ENCODE results near the gene DCAF10. TPM values are rescaled to one million over a fixed set of nuclear protein-coding genes. Genes with fewer than 3 reads are reported as not detected.

Gene DCAF10
- total and polyA plus RNA-seq, 2 of the 13 experiments (the other 11 are each of a cell fraction or from before 2014, with no cell fraction given) = 9.2 to 20.3 TPM

GRCh38 chr9:37796232-37796631, 4.4 kb upstream of the DCAF10 start:
- H3K27ac ChIP-seq (ENCODE audit: extremely low read length, insufficient read depth, low read length) = no peak overlapping the region
- ChIA-PET POLR2A (interaction anchor here (1.0 kb wide), 1 partner anchor 11 kb away, joined by 3 read pairs; the partner anchor contains the start of gene EXOSC3), CTCF (ENCODE audit: low intra/inter-chr PET ratio, low total read pairs) (no interaction called here)
- no peak for ATAC-seq
- in situ Hi-C loops (cut with HindIII; ENCODE audit: extremely low pct_ligation_motif_present, low pct_unique_long_range_greater_than_20kb) (loop anchor here (10.0 kb wide), 1 partner anchor 311 kb away; the partner anchor contains the start of gene POLR1E), intact Hi-C loops (cut with micrococcal nuclease; ENCODE audit: unreplicated experiment) (no loop called here)
- no peak overlapping the region for H3K4me2 ChIP-seq (ENCODE audit: low read depth, low read length)
- no TSS peak for BruUV-seq (replicated peaks)
- no peak for FAIRE-seq
- H2AFZ ChIP-seq (ENCODE audit: low read length) = no peak overlapping the region
- no peak for DNase-seq (ENCODE audit: low spot score)
- TF ChIP-seq, protein P1, sequence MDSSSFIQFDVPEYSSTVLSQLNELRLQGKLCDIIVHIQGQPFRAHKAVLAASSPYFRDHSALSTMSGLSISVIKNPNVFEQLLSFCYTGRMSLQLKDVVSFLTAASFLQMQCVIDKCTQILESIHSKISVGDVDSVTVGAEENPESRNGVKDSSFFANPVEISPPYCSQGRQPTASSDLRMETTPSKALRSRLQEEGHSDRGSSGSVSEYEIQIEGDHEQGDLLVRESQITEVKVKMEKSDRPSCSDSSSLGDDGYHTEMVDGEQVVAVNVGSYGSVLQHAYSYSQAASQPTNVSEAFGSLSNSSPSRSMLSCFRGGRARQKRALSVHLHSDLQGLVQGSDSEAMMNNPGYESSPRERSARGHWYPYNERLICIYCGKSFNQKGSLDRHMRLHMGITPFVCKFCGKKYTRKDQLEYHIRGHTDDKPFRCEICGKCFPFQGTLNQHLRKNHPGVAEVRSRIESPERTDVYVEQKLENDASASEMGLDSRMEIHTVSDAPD (CRISPR knock-in tag; IDR thresholded peaks at IDR 0.05) = no peak
- no peak for TF ChIP-seq ZBTB26 (CRISPR knock-in tag; IDR thresholded peaks at IDR 0.05; ENCODE audit: borderline replicate concordance)
- TF ChIP-seq ZNF652 (CRISPR knock-in tag; IDR thresholded peaks at IDR 0.05; ENCODE audit: borderline replicate concordance, low read depth) = no peak
- no peak for TF ChIP-seq RORA (CRISPR knock-in tag; IDR thresholded peaks at IDR 0.05)
- TF ChIP-seq TOPORS (CRISPR knock-in tag; IDR thresholded peaks at IDR 0.05) = no peak
- TF ChIP-seq, protein P2, sequence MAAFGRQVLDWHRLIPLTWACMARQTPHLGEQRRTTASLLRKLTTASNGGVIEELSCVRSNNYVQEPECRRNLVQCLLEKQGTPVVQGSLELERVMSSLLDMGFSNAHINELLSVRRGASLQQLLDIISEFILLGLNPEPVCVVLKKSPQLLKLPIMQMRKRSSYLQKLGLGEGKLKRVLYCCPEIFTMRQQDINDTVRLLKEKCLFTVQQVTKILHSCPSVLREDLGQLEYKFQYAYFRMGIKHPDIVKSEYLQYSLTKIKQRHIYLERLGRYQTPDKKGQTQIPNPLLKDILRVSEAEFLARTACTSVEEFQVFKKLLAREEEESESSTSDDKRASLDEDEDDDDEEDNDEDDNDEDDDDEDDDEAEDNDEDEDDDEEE (CRISPR knock-in tag; IDR thresholded peaks at IDR 0.05) = no peak
- H3K4me1 ChIP-seq (ENCODE audit: insufficient read depth, low read length) = peaks cover 18% of the 10 kb centered on the region
- no peaks in the 10 kb centered on the region for H3K27me3 ChIP-seq (ENCODE audit: control insufficient read depth in 1 of 2, insufficient read depth in 2 of 2, low read length in 2 of 2)
- no peak overlapping the region for H3K9ac ChIP-seq (ENCODE audit: insufficient read depth, low read depth, low read length)
- no peaks in the 10 kb centered on the region for H4K20me1 ChIP-seq (ENCODE audit: insufficient read depth, low read length)
- WGBS (ENCODE audit: low lambda C conversion rate) = 65% methylated on average over 2 of the region's 2 CpGs
- peaks cover under 1% of the 10 kb centered on the region for H3K79me2 ChIP-seq (ENCODE audit: insufficient read depth, low read length)
- no peaks in the 10 kb centered on the region for H3K9me3 ChIP-seq (ENCODE audit: low read length)
- no peaks in the 10 kb centered on the region for H3K36me3 ChIP-seq (replicated peaks in 1 of 2; ENCODE audit: control insufficient read depth in 1 of 2, insufficient read depth in 2 of 2, low read length in 2 of 2)
- H3K4me3 ChIP-seq (replicated peaks in 1 of 3; ENCODE audit: insufficient read depth in 1 of 3, low read depth in 2 of 3, low read length in 3 of 3) = no peak overlapping the region

Measured in HepG2 (cell line).